GM19395 (cell line): ENCODE measurements around the gene DOK1.
"Not testable (repeated sequence)": the region's sequence is repeated elsewhere in the genome, so short reads cannot be mapped to it uniquely, and the experiment has no call there.

ENCODE experiments used
- ATAC-seq: cut with Tn5 transposase; IDR thresholded peaks from one replicate; pipeline ENCODE4 v1.9.1; 2021; ENCODE audit warnings: mild to moderate bottlenecking, moderate library complexity; ENCODE audit not compliant: unreplicated experiment

Gene DOK1

GRCh38 chr2:74548285-74548899 lies 6.1 kb upstream of the DOK1 start:
- ATAC-seq = no peak

GRCh38 chr2:74548900-74549826 lies 5.4 kb upstream of the DOK1 start:
- no peak for ATAC-seq

GRCh38 chr2:74550231-74550630 lies 4.3 kb upstream of the DOK1 start:
- no peak for ATAC-seq

GRCh38 chr2:74551530-74551929 lies 3.0 kb upstream of the DOK1 start:
- ATAC-seq = no peak

GRCh38 chr2:74551942-74552913 lies 2.3 kb upstream of the DOK1 start:
- peak; percentile 37 for ATAC-seq

- ATAC-seq = peak; percentile 33
Measured at GRCh38 chr2:74552914-74553811, 1.4 kb upstream of the DOK1 start.

GRCh38 chr2:74554820-74555531 lies 456 bp downstream of the DOK1 start:
- peak; percentile 42 for ATAC-seq

GRCh38 chr2:74555610-74556103 lies 1.1 kb downstream of the DOK1 start:
- no peak for ATAC-seq

GRCh38 chr2:74556159-74556558 lies 1.6 kb downstream of the DOK1 start:
- no peak for ATAC-seq

GRCh38 chr2:74556831-74557370 lies 2.4 kb downstream of the DOK1 start:
- no peak for ATAC-seq

- ATAC-seq = no peak
Measured at GRCh38 chr2:74558284-74559230, 4.0 kb downstream of the DOK1 start.

- ATAC-seq = no peak
Measured at GRCh38 chr2:74559912-74560311, 5.4 kb downstream of the DOK1 start.

- ATAC-seq = no peak
Measured at GRCh38 chr2:74560591-74560990, 6.1 kb downstream of the DOK1 start.

- not testable (repeated sequence) for ATAC-seq
Measured at GRCh38 chr2:74561022-74561421, 6.5 kb downstream of the DOK1 start.

GRCh38 chr2:74562126-74562775 lies 7.7 kb downstream of the DOK1 start:
- ATAC-seq = no peak

- no peak for ATAC-seq
Measured at GRCh38 chr2:74564222-74564621, 9.7 kb downstream of the DOK1 start.

GRCh38 chr2:74566076-74566753 lies 11.7 kb downstream of the DOK1 start:
- ATAC-seq = no peak
